ENCODE results near the gene HDGFL1.

Gene HDGFL1

GRCh38 chr6:22569281-22570184 is at the start of gene HDGFL1:
HDGFL1 (plus strand) TSS chr6:22569566; CDS start chr6:22569576, 10 bp downstream.
- no peaks in the 10 kb centered on the region for H3K4me1 Mint-ChIP-seq
- no peak within 1 kb of the TSS for H3K27ac Mint-ChIP-seq
- no peaks in the 10 kb centered on the region for H3K27me3 Mint-ChIP-seq
- no peaks in the 10 kb centered on the region for H3K36me3 Mint-ChIP-seq
- no peaks in the 10 kb centered on the region for H3K9me3 Mint-ChIP-seq
- ATAC-seq = no peak
- no peak within 1 kb of the TSS for H3K4me3 Mint-ChIP-seq

- H3K4me1 Mint-ChIP-seq = no peaks in the 10 kb centered on the region
- no peak overlapping the region for H3K4me3 Mint-ChIP-seq
- no peak overlapping the region for H3K27ac Mint-ChIP-seq
- H3K36me3 Mint-ChIP-seq = no peaks in the 10 kb centered on the region
- no peak for ATAC-seq
- peaks cover 14% of the 10 kb centered on the region for H3K9me3 Mint-ChIP-seq
- H3K27me3 Mint-ChIP-seq = no peaks in the 10 kb centered on the region
These were observed 48.3 kb upstream of the HDGFL1 start for GRCh38 chr6:22521035-22521434.

GRCh38 chr6:22526736-22527135 is 42.6 kb upstream of the HDGFL1 start:
- H3K4me1 Mint-ChIP-seq = no peaks in the 10 kb centered on the region
- H3K27ac Mint-ChIP-seq = no peak overlapping the region
- H3K27me3 Mint-ChIP-seq = no peaks in the 10 kb centered on the region
- no peak for ATAC-seq
- no peaks in the 10 kb centered on the region for H3K36me3 Mint-ChIP-seq
- no peak overlapping the region for H3K4me3 Mint-ChIP-seq
- H3K9me3 Mint-ChIP-seq = peaks cover 5% of the 10 kb centered on the region

GRCh38 chr6:22529866-22530265 is 39.5 kb upstream of the HDGFL1 start:
- no peaks in the 10 kb centered on the region for H3K4me1 Mint-ChIP-seq
- ATAC-seq = no peak
- peaks cover 3% of the 10 kb centered on the region for H3K9me3 Mint-ChIP-seq
- no peak overlapping the region for H3K27ac Mint-ChIP-seq
- H3K27me3 Mint-ChIP-seq = no peaks in the 10 kb centered on the region
- no peak overlapping the region for H3K4me3 Mint-ChIP-seq
- no peaks in the 10 kb centered on the region for H3K36me3 Mint-ChIP-seq

GRCh38 chr6:22530506-22530905 is 38.9 kb upstream of the HDGFL1 start:
- Mint-ChIP-seq H3K4me1 (no peaks in the 10 kb centered on the region), H3K36me3 (no peaks in the 10 kb centered on the region), H3K9me3 (peaks cover 3% of the 10 kb centered on the region), H3K27me3 (no peaks in the 10 kb centered on the region), H3K4me3 (no peak overlapping the region), H3K27ac (no peak overlapping the region)
- no peak for ATAC-seq

GRCh38 chr6:22536122-22536521 is 33.2 kb upstream of the HDGFL1 start:
- H3K9me3 Mint-ChIP-seq = peaks cover 3% of the 10 kb centered on the region
- ATAC-seq = no peak

GRCh38 chr6:22544476-22544875 is 24.9 kb upstream of the HDGFL1 start:
- no peak for ATAC-seq
- H3K27ac Mint-ChIP-seq = no peak overlapping the region
- no peaks in the 10 kb centered on the region for H3K27me3 Mint-ChIP-seq
- H3K4me1 Mint-ChIP-seq = no peaks in the 10 kb centered on the region
- no peaks in the 10 kb centered on the region for H3K36me3 Mint-ChIP-seq
- no peaks in the 10 kb centered on the region for H3K9me3 Mint-ChIP-seq
- no peak overlapping the region for H3K4me3 Mint-ChIP-seq

More at GRCh38 chr6:22536122-22536521, 33.2 kb upstream of the HDGFL1 start:
- Mint-ChIP-seq H3K27me3 (no peaks in the 10 kb centered on the region), H3K27ac (no peak overlapping the region), H3K4me1 (no peaks in the 10 kb centered on the region), H3K4me3 (no peak overlapping the region), H3K36me3 (no peaks in the 10 kb centered on the region)

- H3K9me3 Mint-ChIP-seq = peaks cover 2% of the 10 kb centered on the region
- no peaks in the 10 kb centered on the region for H3K27me3 Mint-ChIP-seq
- H3K27ac Mint-ChIP-seq = no peak overlapping the region
- no peak for ATAC-seq
- no peak overlapping the region for H3K4me3 Mint-ChIP-seq
- no peaks in the 10 kb centered on the region for H3K4me1 Mint-ChIP-seq
- no peaks in the 10 kb centered on the region for H3K36me3 Mint-ChIP-seq
These were observed 24.3 kb upstream of the HDGFL1 start for GRCh38 chr6:22545051-22545450.

GRCh38 chr6:22546236-22546635 is 23.1 kb upstream of the HDGFL1 start:
- no peaks in the 10 kb centered on the region for H3K27me3 Mint-ChIP-seq
- ATAC-seq = no peak
- H3K9me3 Mint-ChIP-seq = peaks cover 5% of the 10 kb centered on the region
- no peaks in the 10 kb centered on the region for H3K36me3 Mint-ChIP-seq
- H3K4me1 Mint-ChIP-seq = no peaks in the 10 kb centered on the region
- H3K27ac Mint-ChIP-seq = no peak overlapping the region
- no peak overlapping the region for H3K4me3 Mint-ChIP-seq

GRCh38 chr6:22550971-22551670 is 18.2 kb upstream of the HDGFL1 start:
- Mint-ChIP-seq H3K36me3 (no peaks in the 10 kb centered on the region), H3K27ac (no peak overlapping the region), H3K4me1 (no peaks in the 10 kb centered on the region), H3K4me3 (no peak overlapping the region), H3K27me3 (no peaks in the 10 kb centered on the region), H3K9me3 (peaks cover 8% of the 10 kb centered on the region)
- ATAC-seq = no peak

- Mint-ChIP-seq H3K9me3 (peaks cover 5% of the 10 kb centered on the region), H3K4me3 (no peak overlapping the region), H3K27ac (no peak overlapping the region), H3K36me3 (no peaks in the 10 kb centered on the region), H3K4me1 (no peaks in the 10 kb centered on the region), H3K27me3 (no peaks in the 10 kb centered on the region)
- no peak for ATAC-seq
These were observed 13.1 kb upstream of the HDGFL1 start for GRCh38 chr6:22556266-22556665.

- Mint-ChIP-seq H3K9me3 (peaks cover 5% of the 10 kb centered on the region), H3K27me3 (no peaks in the 10 kb centered on the region), H3K4me1 (no peaks in the 10 kb centered on the region), H3K27ac (no peak overlapping the region), H3K4me3 (no peak overlapping the region), H3K36me3 (no peaks in the 10 kb centered on the region)
- ATAC-seq = no peak
These were observed 12.4 kb upstream of the HDGFL1 start for GRCh38 chr6:22557007-22557406.

GRCh38 chr6:22558288-22558882 is 11.0 kb upstream of the HDGFL1 start:
- no peak overlapping the region for H3K27ac Mint-ChIP-seq
- no peaks in the 10 kb centered on the region for H3K4me1 Mint-ChIP-seq
- H3K27me3 Mint-ChIP-seq = no peaks in the 10 kb centered on the region
- H3K36me3 Mint-ChIP-seq = no peaks in the 10 kb centered on the region
- peaks cover 2% of the 10 kb centered on the region for H3K9me3 Mint-ChIP-seq
- no peak overlapping the region for H3K4me3 Mint-ChIP-seq
- no peak for ATAC-seq

- no peak for ATAC-seq
- Mint-ChIP-seq H3K4me1 (no peaks in the 10 kb centered on the region), H3K36me3 (no peaks in the 10 kb centered on the region), H3K9me3 (no peaks in the 10 kb centered on the region), H3K27ac (no peak overlapping the region), H3K27me3 (no peaks in the 10 kb centered on the region), H3K4me3 (no peak overlapping the region)
These were observed 512 bp upstream of the HDGFL1 start for GRCh38 chr6:22568854-22569253.

GRCh38 chr6:22570185-22570551 is 802 bp downstream of the HDGFL1 start:
- no peaks in the 10 kb centered on the region for H3K4me1 Mint-ChIP-seq

More at GRCh38 chr6:22570185-22570551, 802 bp downstream of the HDGFL1 start:
- no peak overlapping the region for H3K27ac Mint-ChIP-seq
- H3K27me3 Mint-ChIP-seq = no peaks in the 10 kb centered on the region
- no peaks in the 10 kb centered on the region for H3K9me3 Mint-ChIP-seq
- H3K36me3 Mint-ChIP-seq = no peaks in the 10 kb centered on the region
- ATAC-seq = no peak
- no peak overlapping the region for H3K4me3 Mint-ChIP-seq
